ENCODE measurements around the gene CDAN1.

GRCh38 chr15:42749266-42749665 is 12.3 kb upstream of the CDAN1 start:
- TF ChIP-seq POLR2A (IDR thresholded peaks at IDR 0.05; ENCODE audit: low read length) (no peak), GATA1 (IDR thresholded peaks at IDR 0.05; ENCODE audit: low read depth, low read length) (no peak)
